HG02973 (cell line): ENCODE measurements around the gene SDHA.

Experiments
- ATAC-seq: cut with Tn5 transposase; IDR thresholded peaks from one replicate; pipeline ENCODE4 v1.9.1; 2021; ENCODE audit warnings: moderate library complexity; ENCODE audit not compliant: unreplicated experiment

Gene SDHA

DNA sequence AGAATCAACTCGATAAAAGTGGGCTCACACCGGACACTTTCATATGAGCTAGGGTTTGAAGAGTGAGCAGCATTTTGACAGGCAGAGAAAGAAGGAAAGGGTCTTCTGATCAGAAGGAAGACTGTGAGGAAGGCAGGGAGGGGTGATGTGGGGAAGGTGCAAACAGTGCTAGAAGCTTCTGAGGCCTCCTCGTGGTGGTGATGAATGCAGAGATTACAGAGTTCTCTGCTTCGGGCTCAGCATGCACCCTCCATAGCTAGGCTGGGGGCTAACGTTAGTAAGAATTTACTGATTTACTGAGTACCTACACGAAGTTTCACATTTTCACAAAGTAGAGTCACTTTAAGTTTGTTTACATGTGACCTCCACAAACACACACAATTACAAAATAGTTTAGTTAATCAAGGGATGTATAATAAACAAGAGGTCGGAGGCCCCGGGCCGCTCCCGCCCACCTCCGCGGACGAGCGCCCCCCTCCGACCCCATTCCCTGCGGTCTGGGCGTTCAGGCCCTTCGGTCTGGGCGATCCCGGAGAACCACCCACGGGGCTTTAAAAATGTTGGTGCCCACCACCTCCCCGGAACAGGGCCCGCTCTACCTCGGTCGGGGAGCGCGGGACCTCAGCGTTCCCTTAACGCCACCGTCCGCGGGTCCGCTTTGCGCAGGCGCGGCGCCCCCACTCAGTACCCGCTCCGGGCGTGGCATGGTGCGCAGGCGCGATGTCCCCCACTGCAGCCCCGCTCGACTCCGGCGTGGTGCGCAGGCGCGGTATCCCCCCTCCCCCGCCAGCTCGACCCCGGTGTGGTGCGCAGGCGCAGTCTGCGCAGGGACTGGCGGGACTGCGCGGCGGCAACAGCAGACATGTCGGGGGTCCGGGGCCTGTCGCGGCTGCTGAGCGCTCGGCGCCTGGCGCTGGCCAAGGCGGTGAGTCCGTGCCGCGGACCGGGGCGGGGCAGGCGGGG, at the start of gene SDHA, which contains the start of gene CCDC127:
Gene SDHA, plus strand, starts transcription at position 827 of the 963 bp plus-strand sequence. Its CDS starts 36 bp downstream, at position 863.
Gene CCDC127, minus strand, starts transcription at position 660 of the 963 bp plus-strand sequence. CDS start 1,304 bp downstream, outside the sequence.
- peak; percentile 72 for ATAC-seq

DNA sequence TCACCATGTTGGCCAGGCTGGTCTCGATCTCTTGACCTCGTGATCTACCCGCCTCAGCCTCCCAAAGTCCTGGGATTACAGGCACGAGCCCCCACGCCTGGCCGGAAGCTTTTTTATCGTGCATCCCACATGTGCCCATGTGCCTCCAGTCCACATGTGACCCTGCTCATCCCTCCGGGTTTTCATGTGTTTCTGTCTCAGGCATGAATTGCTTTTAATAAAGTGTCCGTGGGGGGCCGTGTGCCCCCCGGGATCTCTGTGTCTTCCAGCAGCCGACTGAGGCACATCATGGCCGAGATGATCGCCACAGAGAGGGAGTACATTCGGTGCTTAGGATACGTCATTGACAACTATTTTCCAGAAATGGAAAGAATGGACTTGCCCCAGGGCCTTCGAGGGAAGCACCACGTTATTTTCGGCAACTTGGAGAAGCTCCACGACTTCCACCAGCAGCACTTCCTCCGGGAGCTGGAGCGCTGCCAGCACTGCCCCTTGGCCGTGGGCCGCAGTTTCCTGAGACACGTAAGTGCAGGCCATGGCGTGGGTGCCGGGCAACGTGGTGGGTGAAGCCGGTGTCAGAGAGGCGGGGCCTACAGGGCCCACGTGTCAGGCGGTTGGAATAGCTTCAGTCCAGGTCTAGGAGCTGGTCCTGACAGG, 48.9 kb upstream of the SDHA start:
- no peak for ATAC-seq

DNA sequence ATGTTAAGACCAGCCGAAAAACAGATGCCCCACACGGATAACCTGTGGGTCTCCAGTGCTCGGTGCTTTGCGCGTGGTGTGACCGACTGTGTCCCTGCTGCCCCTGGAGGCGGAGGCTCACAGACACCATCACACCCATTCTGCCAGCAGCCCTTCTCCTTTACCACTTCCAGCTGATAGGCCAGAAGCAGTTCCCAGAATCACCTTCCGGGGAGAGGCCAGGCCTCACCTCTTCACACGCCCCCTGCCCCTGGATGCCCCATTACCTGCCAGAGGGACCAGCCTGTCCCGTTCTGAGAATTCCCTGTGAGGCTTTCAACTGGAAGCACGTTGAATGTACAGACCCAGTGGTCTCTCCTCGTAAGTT, 48.4 kb upstream of the SDHA start:
- ATAC-seq = no peak

DNA sequence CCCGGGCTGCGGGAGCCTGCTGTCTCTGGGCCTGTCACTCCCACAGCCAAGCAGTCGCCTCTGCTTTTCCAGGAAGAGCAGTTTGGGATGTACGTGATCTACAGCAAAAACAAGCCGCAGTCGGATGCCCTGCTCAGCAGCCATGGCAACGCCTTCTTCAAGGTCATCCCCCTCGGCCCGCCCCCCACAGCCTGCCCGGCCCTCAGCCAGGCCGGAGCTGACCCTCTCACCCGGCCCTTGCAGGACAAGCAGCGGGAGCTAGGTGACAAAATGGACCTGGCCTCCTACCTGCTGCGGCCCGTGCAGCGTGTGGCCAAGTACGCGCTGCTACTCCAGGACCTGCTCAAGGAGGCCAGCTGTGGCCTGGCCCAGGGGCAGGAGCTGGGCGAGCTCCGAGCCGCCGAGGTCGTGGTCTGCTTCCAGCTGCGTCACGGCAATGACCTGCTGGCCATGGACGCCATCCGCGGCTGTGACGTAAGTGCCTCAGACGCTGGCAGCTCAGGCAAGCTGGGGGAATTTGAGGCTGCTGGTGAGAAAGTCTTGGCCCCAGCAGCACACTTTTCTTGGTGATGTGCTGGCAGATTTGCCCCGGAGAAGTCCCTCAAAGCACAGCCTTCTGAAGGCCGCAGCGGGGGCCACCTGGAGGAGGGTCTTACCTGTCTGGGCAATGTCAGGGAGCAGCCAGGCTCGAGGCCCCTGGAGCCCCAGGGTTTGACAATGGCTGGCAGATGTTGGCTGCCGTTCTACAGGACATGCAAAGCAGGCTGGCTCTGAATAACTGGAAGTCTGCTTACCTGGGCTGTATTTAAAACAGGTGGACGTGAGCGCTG, 46.9 kb upstream of the SDHA start:
- ATAC-seq = no peak

DNA sequence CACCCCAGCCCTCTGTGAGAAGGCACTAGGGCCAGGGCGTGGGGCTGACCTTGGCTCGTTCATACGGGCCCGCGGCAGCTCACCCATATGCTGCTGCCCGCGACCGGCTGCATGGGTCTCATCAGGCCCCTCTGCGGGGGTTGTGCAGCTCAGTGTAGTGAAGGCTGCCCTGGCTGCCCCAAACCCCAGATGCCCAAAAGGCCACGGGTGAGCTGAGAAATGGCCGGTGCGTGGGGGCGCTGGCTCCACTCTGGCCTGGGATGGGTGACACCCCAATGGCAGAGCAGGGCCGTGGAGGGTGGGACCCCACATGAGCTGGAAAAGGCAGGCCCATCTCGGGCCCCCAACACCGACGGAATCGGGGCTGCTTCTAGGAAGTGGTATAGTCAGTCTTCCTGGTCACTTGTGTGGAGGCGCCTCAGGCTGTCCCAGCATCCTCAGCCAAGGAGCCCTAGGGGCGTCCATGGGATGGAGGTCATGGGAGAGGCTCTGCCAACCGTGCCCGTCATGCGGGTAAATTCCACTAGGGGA, 46.3 kb upstream of the SDHA start:
- ATAC-seq = no peak

DNA sequence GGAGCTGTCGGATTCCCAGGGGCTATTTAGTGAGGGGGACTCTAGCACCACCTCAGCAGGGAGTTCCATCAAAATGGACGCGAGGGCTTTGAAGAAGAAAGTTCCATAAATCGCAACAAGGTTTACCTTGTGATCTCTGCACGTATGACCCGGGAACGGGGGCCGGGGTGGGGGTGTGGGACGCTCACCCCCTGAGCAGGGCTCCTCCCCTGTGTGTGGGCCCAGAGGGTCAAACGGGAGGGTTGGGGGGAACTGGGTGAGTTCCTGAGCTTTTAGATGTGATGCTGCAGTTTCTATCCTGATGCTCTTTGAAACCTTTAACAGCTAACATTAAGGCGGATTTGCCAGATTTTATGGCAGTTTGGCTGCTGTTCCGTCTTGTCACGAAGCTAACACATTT, 45.7 kb upstream of the SDHA start:
- ATAC-seq = no peak

DNA sequence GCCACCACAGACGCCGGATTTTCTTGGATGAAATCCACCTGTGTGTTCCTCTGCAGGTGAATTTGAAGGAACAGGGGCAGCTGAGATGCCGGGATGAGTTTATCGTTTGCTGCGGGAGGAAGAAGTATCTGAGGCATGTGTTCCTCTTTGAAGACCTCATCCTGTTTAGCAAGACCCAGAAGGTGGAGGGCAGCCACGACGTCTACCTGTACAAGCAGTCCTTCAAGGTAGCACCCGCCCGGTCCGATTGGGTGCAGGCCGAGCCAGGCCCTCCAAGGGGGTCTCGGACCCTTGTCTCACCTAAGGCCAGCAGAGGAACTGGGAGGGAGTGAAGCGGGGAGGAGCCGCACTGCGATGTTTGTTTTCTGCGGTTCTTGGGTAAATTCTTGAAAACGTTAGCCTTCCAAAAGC, 45.3 kb upstream of the SDHA start:
- ATAC-seq = no peak

DNA sequence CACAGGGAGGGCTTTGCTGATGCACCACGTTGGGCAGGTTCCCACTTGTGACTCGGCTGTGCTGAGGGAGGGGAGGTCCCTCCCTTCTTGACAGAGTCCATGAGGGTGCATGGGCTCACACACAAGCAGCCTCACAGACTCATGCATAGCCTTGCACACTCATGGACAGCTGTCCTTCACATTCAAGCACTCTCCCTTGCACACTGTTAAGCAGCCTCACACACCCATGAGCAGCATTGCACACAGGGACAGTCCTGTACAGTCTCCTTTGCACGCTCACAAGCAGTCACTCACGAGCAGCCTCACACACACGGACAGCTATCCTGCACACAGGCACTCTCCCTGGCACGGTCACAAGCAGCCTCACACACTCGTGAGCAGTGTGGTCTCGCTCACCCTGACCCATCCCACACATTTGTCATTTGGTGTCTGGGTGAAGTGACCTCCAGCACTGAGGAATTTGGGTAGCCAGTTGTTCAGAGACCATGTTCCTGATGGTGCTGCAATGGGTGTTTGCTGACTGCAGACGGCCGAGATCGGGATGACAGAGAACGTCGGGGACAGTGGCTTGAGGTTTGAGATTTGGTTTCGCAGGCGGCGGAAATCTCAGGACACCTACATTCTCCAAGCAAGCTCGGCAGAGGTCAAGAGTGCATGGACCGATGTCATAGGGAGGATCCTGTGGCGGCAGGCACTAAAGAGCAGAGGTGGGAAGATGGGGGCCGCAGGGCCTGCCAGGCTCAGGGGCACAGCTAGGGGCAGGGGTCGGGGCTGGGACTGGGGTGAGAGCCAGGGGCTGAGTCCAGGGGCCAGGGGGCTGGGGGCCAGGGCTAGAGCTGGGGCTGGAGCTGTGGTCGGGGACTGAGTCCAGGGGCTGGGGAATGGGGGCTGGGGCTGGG, 44.5 kb upstream of the SDHA start:
- no peak for ATAC-seq

DNA sequence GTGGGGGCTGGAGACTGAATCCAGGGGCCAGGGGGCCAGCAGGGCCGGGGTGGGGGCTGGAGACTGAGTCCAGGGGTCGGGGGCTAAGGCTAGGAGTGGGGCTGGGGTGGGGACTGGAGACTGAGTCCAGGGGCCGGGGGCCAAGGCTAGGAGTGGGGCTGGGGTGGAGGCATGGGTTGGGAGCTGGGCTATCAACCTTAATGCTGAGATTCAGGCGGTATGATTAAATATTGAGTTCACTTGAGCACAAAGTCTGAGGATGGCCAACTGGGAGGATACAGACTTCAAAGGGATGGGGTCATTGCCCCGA, 43.9 kb upstream of the SDHA start:
- ATAC-seq = no peak

DNA sequence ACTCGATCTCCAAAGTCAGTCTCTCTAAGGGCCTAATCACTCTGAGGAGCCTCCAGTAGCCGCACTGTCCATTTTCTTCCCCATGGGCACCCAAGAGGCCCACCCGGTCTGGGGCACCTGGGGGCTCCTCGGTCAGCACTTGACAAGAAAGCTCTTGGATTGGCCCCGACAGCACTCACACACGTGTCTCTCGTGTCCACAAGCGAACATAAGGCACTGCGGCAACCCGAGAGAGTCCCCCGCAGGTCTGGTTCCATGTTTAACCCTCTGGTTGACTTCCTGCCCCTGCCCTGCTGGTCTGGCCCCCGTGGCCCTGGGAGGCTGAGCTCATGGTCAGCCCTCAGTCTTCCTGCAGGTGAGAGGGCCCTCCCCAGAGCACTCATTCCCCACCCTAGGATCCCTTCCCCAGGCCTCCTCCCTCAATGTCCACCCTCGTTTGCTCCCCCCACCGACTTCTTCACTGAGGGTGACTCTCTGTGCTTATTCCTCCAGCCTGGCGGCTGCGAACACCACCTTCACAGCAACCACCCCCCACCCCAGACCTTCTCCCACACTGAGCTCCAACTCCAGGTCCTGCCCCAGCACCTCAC, 43.1 kb upstream of the SDHA start:
- ATAC-seq = no peak

DNA sequence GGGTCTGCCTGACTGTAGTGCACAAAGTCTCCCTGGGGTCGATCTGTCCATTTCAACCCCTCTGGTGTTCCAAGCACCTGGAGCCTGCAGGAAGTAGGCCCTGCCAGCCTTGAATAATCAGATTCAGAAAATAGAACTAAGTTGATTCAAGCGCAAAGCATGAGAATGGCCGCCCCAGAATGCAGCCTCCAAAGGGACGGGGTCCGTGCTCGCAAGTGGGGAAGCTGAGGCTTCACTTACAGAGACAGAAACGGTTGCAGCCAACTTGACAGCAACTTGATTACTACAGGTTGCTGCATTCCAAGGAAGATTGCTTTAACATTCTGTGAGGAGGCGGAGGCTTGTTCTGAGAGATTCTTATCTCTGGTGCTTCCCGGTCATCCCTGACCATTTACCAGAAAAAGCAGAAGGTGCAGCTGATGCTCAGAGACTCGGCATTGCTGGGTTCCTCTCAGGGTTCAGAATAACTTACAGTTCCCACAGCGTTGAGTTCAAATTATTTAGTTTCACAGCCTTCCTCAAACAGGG, 41.8 kb upstream of the SDHA start:
- ATAC-seq = no peak

DNA sequence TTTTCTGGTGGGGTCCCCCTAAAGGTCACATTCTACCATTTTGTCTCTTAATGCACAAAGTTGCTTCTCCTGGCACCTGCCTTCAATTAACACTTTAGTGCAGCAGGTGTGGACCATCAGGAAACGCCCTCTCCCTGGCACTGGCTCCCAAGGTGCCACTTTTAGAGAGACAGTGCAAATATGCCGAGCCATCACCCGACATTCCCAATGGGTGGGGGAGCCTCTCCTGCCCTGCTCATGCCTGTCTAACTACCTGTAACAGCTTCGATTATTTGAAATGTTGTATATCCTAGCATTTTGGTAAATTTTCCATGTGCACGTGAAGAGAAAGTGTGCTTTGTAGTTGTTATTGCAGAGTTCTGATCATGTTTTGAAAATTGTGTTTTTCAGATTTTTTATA, 40.0 kb upstream of the SDHA start:
- no peak for ATAC-seq

DNA sequence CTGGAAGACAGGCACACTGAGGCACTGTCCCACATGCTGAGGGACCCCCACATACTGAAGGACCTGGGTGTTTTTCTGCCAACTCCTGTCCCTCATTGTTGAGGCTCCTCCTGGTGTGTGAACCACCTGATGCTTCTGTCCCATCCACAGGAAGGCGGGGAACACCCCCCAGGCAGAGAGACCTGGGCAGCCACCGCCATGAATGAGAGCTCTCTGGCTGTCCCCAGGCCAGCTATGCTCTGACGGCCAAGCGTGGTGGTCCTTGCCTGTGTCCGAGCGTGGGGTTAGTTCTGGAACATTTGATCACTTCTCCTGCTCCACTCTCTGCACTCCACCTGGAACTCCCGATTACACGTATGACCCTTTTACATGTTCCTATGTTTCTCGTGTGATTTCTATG, 38.7 kb upstream of the SDHA start:
- no peak for ATAC-seq

DNA sequence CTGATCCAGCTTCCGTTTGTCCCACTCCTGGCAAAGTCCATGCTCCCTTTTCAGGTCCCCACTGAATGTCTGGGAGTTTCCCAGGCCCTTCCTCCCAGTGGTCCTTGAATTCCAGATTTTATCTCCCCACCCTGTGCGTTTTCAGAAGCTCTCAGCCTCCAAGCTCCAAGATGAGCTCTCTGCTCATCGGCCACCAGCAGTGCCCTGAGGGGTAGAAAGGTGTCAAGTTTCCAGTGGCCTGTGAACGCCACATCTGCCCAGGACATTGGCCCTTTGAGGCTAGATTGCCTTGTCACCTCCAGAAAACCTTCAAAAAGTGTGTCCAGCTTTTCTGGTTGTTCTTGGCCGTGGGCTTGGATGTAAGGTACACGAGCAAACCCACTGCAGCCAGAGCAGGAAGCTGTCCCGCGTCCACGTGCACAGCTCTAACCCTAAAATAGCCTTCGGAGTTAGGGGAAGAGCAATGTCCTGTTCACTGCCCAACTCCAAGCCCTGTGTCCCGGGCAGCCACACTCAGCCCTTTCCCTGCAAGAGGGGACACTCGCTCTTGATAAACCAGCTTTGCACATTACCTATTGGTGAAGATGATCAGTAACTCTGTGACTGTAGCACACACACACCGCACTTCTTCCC, 37.7 kb upstream of the SDHA start:
- no peak for ATAC-seq

DNA sequence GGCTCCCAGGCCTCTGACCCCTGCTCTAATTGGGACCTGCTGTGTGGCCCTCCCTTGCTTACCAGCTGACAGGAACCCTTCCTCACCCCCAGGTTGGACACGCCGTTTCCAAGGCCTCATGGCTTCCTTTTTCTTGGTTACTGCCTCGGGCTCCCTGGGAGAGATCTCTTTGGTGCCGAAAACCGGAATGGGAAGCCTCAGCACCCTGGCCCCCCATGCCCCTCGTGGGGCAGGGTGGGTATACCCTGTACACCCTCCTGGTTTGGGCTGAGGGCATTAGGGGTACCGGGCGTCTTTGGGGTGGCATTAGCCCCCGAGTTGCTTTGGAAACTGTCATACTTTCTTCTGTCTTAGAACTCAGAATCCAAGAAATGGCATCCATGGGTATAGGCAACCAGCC, 37.0 kb upstream of the SDHA start:
- ATAC-seq = no peak

DNA sequence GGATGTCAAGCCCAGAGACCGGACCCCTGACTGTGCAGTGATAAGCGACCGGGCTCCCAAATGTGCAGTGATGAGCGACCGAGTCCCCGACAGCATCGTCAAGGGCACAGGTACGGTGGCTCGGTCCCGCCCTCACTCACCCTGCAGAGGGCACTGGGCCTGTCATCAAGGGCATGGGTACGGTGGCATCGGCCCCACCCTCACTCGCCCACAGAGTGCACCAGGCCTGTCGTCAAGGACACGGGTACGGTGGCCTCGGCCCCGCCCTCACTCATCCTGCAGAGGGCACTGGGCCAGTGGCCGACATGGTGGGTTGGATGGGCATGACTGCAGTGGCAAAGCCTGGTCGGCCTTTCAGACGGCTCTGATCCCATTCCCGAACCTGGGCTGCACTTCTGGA, 36.6 kb upstream of the SDHA start:
- ATAC-seq = no peak

DNA sequence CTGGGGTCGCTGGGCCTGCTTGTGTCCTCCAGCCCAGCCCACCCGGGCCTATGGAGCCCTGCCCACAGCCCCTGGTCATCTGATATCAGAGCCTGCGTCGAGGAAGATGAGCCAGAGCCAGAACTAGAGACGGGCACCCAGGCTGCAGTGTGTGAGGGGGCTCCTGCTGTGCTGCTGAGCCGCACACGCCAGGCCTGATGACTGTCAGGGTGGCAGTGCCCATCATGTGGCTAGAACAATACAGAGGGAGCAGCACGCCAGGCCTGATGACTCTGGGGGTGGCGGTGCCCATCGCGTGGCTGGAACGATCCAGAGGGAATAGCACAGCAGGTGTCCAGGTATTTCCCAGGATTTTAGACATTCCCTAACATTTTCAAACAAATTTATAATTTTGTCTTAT, 36.0 kb upstream of the SDHA start:
- no peak for ATAC-seq

DNA sequence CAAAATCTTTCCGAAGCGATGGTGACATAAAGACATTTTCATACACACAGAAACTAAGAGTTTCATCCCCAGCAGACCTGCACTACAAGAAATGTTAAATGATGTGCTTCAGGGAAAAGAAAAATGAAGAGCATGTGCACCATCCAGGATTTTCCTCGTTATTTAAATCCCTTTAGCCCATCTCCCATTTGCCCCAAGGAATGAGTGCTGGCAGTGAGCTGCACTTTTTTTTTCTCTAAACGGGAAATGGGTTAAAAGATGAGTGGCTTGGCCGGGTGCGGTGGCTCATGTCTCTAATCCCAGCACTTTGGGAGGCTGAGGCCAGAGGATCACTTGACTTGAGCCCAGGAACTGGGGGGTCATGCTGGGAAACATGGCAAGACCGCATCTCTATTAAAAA, 33.6 kb upstream of the SDHA start:
- ATAC-seq = no peak
